Heart right ventricle (tissue), 16 donors: ENCODE results near the gene USP37. TPM values are rescaled to one million over a fixed set of nuclear protein-coding genes. Genes with fewer than 3 reads are reported as not detected.

Experiments
- ATAC-seq, 8 donors: fragments of 200-7000 bp; cut with Tn5 transposase; one replicate each; pipeline ENCODE4 v1.9.1; 2020; ENCODE audit warnings: mild to moderate bottlenecking in 8 of 8, moderate library complexity in 8 of 8, moderate number of reproducible peaks in 1 of 8
- DNase-seq, 2 donors: peaks; one replicate each; pipeline ENCODE4 v3.0.0-alpha.2; 2020
- H3K27ac ChIP-seq, 10 donors: fragments of 200-600 bp; sonication (generic) in 2 of 10; one replicate each; pipeline versions ENCODE4 v1.5.0 to v1.8.0; 2020 to 2022; ENCODE audit warnings: mild to moderate bottlenecking in 3 of 10
- H3K27me3 ChIP-seq, 7 donors: fragments of 200-600 bp; one replicate each; pipeline ENCODE4 v1.8.0; 2021 to 2022; ENCODE audit warnings: mild to moderate bottlenecking in 2 of 7
- H3K36me3 ChIP-seq, 9 donors: fragments of 200-600 bp; sonication (generic) in 1 of 9; one replicate each; pipeline versions ENCODE4 v1.5.0 to v1.8.0; 2020 to 2022; ENCODE audit warnings: mild to moderate bottlenecking in 2 of 9
- H3K4me1 ChIP-seq, 9 donors: fragments of 200-600 bp; sonication (generic) in 1 of 9; one replicate each; pipeline versions ENCODE4 v1.5.0 to v1.8.0; 2020 to 2022; ENCODE audit warnings: mild to moderate bottlenecking in 4 of 9
- H3K4me3 ChIP-seq, 10 donors: fragments of 200-600 bp; sonication (generic) in 2 of 10; one replicate each; pipeline versions ENCODE4 v1.5.0 to v1.8.0; 2020 to 2022; ENCODE audit warnings: mild to moderate bottlenecking in 7 of 10, moderate library complexity in 2 of 10
- H3K9me3 ChIP-seq, 11 donors: fragments of 200-600 bp in 10 of 11; sonication (generic) in 2 of 11; one replicate each; pipeline versions ENCODE4 v1.5.0 to v1.8.0; 2013 to 2022; ENCODE audit warnings: mild to moderate bottlenecking in 2 of 11, control low read depth in 1 of 11, moderate library complexity in 1 of 11
- WGBS, 2 donors: extraction: QIAGEN DNeasy Blood & Tissue Kit; methylation state at CpG; one replicate each; pipeline ENCODE4 v1.1.7; 2013; ENCODE audit warnings: inconsistent platforms in 1 of 2; 5-methylcytosine and 5-hydroxymethylcytosine counted together
- intact Hi-C, 10 donors: fragments of 100-400 bp; cut with DNase I; formaldehyde crosslinking; loops; one replicate each; pipeline versions ENCODE4 v1.11.1 to v1.14.2; 2022
- polyA plus RNA-seq, 2 donors: library from polyadenylated mRNA; stranded (reverse); fragments of 200-250 nt; gene quantifications; one replicate each; pipeline ENCODE4 v1.2.3, GENCODE V29; 2013
- total RNA-seq, 10 donors: library from RNA; stranded (reverse); fragmentation: NEBNext Ultra II Directional in 3 of 10; extraction: Animal tissue kit (Norgen Biotek cat#: 25700) in 3 of 10; gene quantifications; one replicate each; pipeline versions ENCODE4 v1.2.1 to v1.2.4, GENCODE V29; 2021 to 2023
- TF ChIP-seq, protein P1 (sequence below), 9 donors: fragments of 200-600 bp; sonication (generic) in 2 of 9; IDR thresholded peaks; one replicate each; pipeline versions ENCODE4 v1.5.0 to v1.8.0; 2021 to 2022; ENCODE audit warnings: antibody characterized with exemption in 9 of 9, mild to moderate bottlenecking in 5 of 9, moderate library complexity in 1 of 9
- donor health status: Arrhythmogenic right ventricular cardiomyopathy.
- donor health status: ischemic (EF 13 %, LVEDD 7.1; RV severe dilation, severe dysfunction).
- donor health status: healthy with polysubstance abuse.
- donor health status: DM: no; HTN: yes; CAD: no.
- donor health status: DM: no; HTN: no; CAD: no.
- donor health status: ischemic (EF 25% LVEDD 6.9; RV normal size, moderate dysfunction).
- donor health status: ischemic (EF 25% LVEDD 5.7; RV mildly dilated, moderate dysfunction).
- donor health status: healthy.
- donor health status: DM: yes; HTN: yes; CAD: no.
- donor health status: Ischemic cardiomyopathy.
- donor health status: ischemic (EF 35%, LVEDD 5.7; RV mildly dilated, moderate dysfunction).
- donor health status: nonischemic (EF 11% LVEDD 7.7; RV severe dilation, severe dysfunction).
- donor health status: DM: yes; HTN: yes; CAD: no.
- donor health status: PGD.
- donor health status: ischemic (EF 29% LVEDD 5.4; RV normal size, mild dysfunction).
- donor health status: nonischemic (EF 23%, LVEDD 6.1; RV moderate dilation, normal function).

The USP37 gene
- total and polyA plus RNA-seq, 12 donors: 1.8 to 11.1 (median 8.4) TPM

GRCh38 chr2:218418321-218418716, 149.8 kb downstream of the USP37 start:
- 92 to 94% methylated on average over 5 of the region's 5 CpGs for WGBS, 2 donors
- Histone ChIP-seq H3K36me3 (no peaks in the 10 kb centered on the region), H3K27me3 (no peaks in the 10 kb centered on the region), H3K9me3 (no peaks in the 10 kb centered on the region), H3K27ac (no peak overlapping the region), H3K4me1 (no peaks in the 10 kb centered on the region), H3K4me3 (no peak overlapping the region)
- ATAC-seq (no peak), DNase-seq (no peak)
- intact Hi-C loops: loop anchor here in 2 of 10 donors (10.0 kb wide), 1 partner anchor 226 kb away; no protein-coding TSS in a partner anchor
- TF ChIP-seq, protein P1, sequence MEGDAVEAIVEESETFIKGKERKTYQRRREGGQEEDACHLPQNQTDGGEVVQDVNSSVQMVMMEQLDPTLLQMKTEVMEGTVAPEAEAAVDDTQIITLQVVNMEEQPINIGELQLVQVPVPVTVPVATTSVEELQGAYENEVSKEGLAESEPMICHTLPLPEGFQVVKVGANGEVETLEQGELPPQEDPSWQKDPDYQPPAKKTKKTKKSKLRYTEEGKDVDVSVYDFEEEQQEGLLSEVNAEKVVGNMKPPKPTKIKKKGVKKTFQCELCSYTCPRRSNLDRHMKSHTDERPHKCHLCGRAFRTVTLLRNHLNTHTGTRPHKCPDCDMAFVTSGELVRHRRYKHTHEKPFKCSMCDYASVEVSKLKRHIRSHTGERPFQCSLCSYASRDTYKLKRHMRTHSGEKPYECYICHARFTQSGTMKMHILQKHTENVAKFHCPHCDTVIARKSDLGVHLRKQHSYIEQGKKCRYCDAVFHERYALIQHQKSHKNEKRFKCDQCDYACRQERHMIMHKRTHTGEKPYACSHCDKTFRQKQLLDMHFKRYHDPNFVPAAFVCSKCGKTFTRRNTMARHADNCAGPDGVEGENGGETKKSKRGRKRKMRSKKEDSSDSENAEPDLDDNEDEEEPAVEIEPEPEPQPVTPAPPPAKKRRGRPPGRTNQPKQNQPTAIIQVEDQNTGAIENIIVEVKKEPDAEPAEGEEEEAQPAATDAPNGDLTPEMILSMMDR (IDR thresholded peaks at IDR 0.05): no peak

DNA sequence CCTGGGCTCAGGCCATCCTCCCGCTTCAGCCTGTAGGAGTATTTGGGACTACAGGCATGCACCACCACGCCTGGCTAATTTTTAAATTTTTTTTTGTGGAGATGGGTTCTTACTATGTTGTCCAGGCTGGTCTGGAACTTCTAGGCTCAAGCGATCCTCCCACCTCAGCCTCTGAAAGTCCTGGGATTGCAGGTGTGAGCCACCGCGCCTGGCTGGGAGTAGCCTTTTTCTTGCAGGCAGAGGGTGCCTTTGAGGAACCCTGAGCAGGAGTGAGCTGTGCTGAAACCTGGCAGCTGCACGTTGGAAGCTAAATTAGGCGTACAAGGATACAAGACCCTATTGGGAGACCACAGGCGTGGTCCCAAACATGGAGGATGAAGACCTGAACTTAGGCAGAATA, 160.4 kb downstream of the USP37 start:
- intact Hi-C loops: loop anchor here in 8 of 10 donors (2.0 to 10.0 kb wide), 9 partner anchors 55 to 250 kb away; partner anchors contain the start of genes BCS1L (in 3 of the 8) and ZNF142 (in 3 of the 8)
- peaks cover 16 to 50% (median 36%) of the 10 kb centered on the region in 9 donors for H3K4me1 ChIP-seq
- peaks cover 0 to 28% (median 21%) of the 10 kb centered on the region in 9 donors for H3K36me3 ChIP-seq
- H3K27ac ChIP-seq: peak overlapping the region in 8 of 10 donors; percentile 91 to 95 (median 93)
- H3K9me3 ChIP-seq: no peaks in the 10 kb centered on the region
- peak overlapping the region in 1 of 10 donors; percentile 63 for H3K4me3 ChIP-seq
- ATAC-seq (no peak), DNase-seq (no peak)
- 85 to 87% methylated on average over 8 of the region's 8 CpGs for WGBS, 2 donors
- H3K27me3 ChIP-seq: no peaks in the 10 kb centered on the region
- TF ChIP-seq, protein P1 (IDR thresholded peaks at IDR 0.05): no peak

- Histone ChIP-seq H3K27ac (peak overlapping the region; percentile 81 to 95 (median 92)), H3K4me1 (peaks cover 20 to 56% (median 42%) of the 10 kb centered on the region in 9 donors), H3K4me3 (peak overlapping the region; percentile 19 to 63 (median 50)), H3K27me3 (no peaks in the 10 kb centered on the region), H3K9me3 (no peaks in the 10 kb centered on the region), H3K36me3 (peaks cover 0 to 34% (median 28%) of the 10 kb centered on the region in 9 donors)
- ATAC-seq: peak; percentile 1 to 51 (median 24)
- WGBS, 2 donors: 11 to 13% methylated on average over 13 of the region's 13 CpGs
- intact Hi-C loops: loop anchor here in 8 of 10 donors (2.0 to 10.0 kb wide), 9 partner anchors 55 to 250 kb away; partner anchors contain the start of genes BCS1L (in 3 of the 8) and ZNF142 (in 3 of the 8)
- DNase-seq: peak; percentile 48 to 71
- TF ChIP-seq, protein P1 (IDR thresholded peaks at IDR 0.05): no peak
Measured at GRCh38 chr2:218406949-218407618, 161.1 kb downstream of the USP37 start.

- intact Hi-C loops: loop anchor here in 8 of 10 donors (2.0 to 10.0 kb wide), 9 partner anchors 56 to 251 kb away; partner anchors contain the start of genes BCS1L (in 3 of the 8) and ZNF142 (in 3 of the 8)
- DNase-seq (peak; percentile 97 to 99), ATAC-seq (peak; percentile 86 to 92 (median 88))
- H3K27me3 ChIP-seq: no peaks in the 10 kb centered on the region
- H3K36me3 ChIP-seq: peaks cover 0 to 41% (median 35%) of the 10 kb centered on the region in 9 donors
- H3K4me1 ChIP-seq: peaks cover 27 to 63% (median 50%) of the 10 kb centered on the region in 9 donors
- WGBS, 2 donors: 1% methylated on average over 43 to 56 of the region's 56 CpGs
- H3K4me3 ChIP-seq: peak overlapping the region; percentile 19 to 63 (median 50)
- H3K9me3 ChIP-seq: no peaks in the 10 kb centered on the region
- peak overlapping the region; percentile 81 to 95 (median 92) for H3K27ac ChIP-seq
- TF ChIP-seq, protein P1 (IDR thresholded peaks at IDR 0.05): peak; percentile 55 to 88 (median 78)
Measured at GRCh38 chr2:218406209-218406948, 161.8 kb downstream of the USP37 start.
